Posterior cingulate gyrus (tissue), 11 donors: ENCODE results near the gene PTK6.
"Not testable (repeated sequence)": the region's sequence is repeated elsewhere in the genome, so short reads cannot be mapped to it uniquely, and the experiment has no call there.

Source experiments
- DNase-seq, 10 donors: peaks; one replicate each; pipeline versions ENCODE4 v3.0.0 to v3.0.0-alpha.2; 2020 to 2021; ENCODE audit warnings: mixed read lengths in 3 of 10
- intact Hi-C: fragments of 100-400 bp; cut with DNase I; formaldehyde crosslinking; loops from one replicate; pipeline ENCODE4 v1.15.1; 2023

The PTK6 gene

DNA sequence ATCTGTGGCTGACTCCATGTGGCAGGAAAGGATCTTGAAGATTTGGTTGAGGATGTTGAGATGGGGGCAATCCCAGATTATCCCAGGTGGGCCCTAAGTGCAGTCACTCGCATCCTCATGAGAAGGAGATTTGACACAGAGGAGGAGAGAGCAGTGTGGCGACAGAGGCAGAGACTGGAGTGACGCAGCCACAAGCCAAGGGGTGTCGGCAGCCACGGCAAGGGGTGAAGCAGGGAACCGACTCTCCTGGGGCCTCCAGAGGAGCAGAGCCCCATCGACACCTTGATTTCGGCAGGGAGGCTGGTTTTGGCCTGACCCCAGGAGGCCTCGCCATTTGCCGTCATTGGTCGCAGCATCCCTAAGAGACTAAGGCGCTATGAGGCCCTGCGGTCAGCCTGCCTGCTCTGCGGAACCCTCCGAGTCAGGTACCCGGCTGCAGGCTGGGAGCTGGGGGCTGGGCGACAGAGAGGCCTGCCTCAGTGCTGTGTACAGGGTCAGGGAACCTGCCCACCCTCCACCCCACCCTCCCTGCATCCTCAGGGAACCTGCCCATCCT, 50.8 kb downstream of the PTK6 start:
- DNase-seq: peak in 1 of 10 donors; percentile 74
- intact Hi-C loops: no loop called here

- DNase-seq: no peak
- intact Hi-C loops: no loop called here
These were observed 52.3 kb downstream of the PTK6 start for GRCh38 chr20:63484651-63485403.

GRCh38 chr20:63484236-63484635, 52.9 kb downstream of the PTK6 start:
- intact Hi-C loops: no loop called here
- no peak for DNase-seq

GRCh38 chr20:63483834-63484233, 53.3 kb downstream of the PTK6 start:
- DNase-seq: no peak
- intact Hi-C loops: no loop called here

- intact Hi-C loops: no loop called here
- no peak for DNase-seq
These were observed 55.1 kb downstream of the PTK6 start for GRCh38 chr20:63482021-63482587.

DNA sequence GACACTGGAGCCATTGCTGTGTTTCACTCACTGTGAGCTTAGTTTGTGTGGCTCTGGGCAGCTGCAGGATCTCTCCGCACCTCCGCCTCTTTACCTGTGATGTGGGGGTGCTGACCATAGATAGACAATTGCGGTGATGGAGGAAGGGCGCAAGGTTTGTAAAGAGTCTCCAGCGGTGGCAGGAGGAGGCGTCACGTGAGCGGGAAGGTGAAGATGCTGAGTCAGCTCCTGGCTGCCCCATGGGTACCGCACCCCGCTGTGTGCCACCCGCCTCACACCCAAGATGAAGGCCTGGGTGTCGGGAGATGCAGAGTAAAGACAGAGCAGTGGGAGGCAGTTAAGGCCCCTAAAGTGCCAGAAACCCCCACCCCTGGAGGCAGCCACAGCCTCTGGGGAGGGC, 55.7 kb downstream of the PTK6 start:
- intact Hi-C loops: no loop called here

DNA sequence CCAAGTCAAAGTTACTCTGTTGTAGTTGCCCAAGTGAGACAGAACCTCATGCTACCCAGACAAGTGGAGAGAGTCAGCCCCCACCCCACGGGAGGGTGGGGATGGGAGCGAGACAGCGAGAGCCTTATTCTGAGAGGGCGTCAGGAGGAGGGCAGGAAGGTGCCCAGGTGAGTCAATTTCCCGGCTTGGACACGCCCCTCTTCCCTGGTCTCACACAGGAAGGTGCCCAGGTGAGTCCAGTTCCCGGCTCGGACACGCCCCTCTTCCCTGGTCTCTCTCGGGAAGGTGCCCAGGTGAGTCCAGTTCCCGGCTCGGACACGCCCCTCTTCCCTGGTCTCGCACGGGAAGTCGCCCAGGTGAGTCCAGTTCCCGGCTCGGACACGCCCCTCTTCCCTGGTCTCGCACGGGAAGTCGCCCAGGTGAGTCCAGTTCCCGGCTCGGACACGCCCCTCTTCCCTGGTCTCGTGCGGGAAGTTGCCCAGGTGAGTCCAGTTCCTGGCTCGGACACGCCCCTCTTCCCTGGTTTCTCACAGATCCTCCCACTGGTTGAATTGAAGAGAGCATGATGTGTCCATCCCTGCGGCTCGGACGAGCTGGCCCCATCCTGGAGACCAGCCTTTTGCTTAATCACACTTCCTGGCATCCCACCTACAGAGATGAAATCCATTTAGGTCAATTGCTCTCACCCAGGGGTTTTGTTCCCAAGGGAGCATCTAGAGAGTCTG, 57.3 kb downstream of the PTK6 start:
- intact Hi-C loops, DNase-seq: not testable (repeated sequence)

More for the DNA sequence above, 55.7 kb downstream of the PTK6 start:
- no peak for DNase-seq

DNA sequence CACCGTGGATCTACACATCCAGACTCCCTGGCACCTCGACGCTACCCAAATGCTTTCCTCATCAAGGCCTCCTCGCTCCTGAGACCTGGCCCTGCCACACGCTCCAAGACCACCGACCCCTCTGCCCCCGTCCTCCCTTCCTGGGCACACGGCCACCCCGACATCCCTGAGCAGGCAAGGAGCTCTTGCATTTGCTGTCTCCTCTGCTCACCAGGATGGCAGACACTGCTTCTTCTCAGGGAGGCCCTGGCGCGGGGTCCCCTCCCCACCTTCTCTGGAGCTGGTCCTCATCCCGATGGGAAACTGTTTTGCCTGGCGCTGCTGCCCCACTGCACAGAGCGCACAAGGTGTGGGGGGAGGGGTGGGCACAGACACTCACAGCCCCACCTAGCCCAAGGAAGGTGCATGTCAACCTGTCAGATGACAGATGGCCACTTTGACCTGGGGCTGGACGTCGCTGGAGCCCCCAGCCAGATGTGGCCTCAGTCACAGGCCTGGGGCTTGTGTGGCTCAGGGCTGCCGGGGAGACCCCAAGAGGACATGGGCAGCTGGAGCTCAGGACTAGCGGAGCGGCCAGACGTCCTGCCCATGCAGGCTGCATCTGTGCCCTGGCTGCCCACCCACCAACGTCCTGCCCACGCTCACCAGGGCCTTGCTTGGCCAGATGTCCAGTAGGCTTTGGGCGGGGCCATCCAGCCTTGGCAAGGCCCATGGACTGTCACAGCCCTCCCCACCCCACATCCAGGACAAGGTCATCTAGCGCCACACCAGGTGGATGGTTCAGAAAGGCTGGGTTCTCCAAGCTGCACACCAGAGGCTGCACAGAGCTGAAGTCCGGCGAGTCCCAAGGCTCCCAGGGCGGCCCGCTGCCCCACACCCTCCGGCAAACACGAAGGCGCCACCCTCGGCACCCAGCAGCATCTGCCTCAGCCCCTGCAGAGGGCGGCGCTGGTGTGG, 58.6 kb downstream of the PTK6 start:
- no peak for DNase-seq
- intact Hi-C loops: no loop called here
